ENCODE measurements around the gene NCDN. TPM values are rescaled to one million over a fixed set of nuclear protein-coding genes. Genes with fewer than 3 reads are reported as not detected.

NCDN gene
- total RNA-seq, 2 donors from 2014 or later, result 37.6 to 49.4 TPM

DNA sequence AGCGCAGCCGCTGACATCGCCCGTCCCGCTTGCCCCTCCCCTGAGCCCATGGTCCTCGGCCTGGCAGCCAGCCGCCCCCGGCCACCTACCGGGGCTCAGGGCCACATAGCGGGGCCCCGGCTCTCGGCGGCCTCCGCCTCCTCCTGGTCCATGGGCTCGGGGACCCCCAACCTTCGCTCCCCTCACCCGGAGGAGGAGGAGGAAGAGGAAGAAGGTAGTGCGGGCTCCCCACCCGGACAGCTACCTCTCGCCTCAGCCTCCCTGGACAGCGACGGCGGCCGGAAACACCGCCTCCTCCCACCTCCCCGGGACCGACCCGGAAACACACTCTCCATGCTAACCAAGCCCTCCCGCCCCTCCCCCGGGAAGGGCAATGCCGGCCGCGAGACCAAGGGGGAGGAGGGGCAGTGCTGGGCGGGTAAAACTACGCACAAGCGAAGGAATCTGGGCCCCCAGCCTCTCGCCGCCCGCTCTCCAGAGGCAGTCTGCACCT is 435 bp upstream of the NCDN start, which contains the start of gene KIAA0319L:
Gene KIAA0319L, minus strand, starts transcription at position 286 of the 493 bp plus-strand sequence. CDS start 2,912 bp downstream, outside the sequence.
- Histone ChIP-seq H3K27me3 (replicated peaks; ENCODE audit: insufficient read depth) (no peaks in the 10 kb centered on the region), H3K4me1 (replicated peaks) (peaks cover 10% of the 10 kb centered on the region), H3K9me3 (no peaks in the 10 kb centered on the region), H3K36me3 (no peaks in the 10 kb centered on the region), H3K4me3 (peak within 1 kb of the TSS; percentile 66 to 80), H3K27ac (peak within 1 kb of the TSS; percentile 94 to 95)
- 0% methylated on average over 10 of the region's 39 CpGs for WGBS
- peak; percentile 86 for DNase-seq (ENCODE audit: low spot score)
- intact Hi-C loops (cut with DNase I), result loop anchor here (5.0 kb wide), 1 partner anchor 365 kb away; the partner anchor contains the start of gene SFPQ
- TF ChIP-seq POLR2A (IDR thresholded peaks at IDR 0.05), result peak; percentile 44
- TF ChIP-seq POLR2AphosphoS5 (IDR thresholded peaks at IDR 0.05), result no peak

DNA sequence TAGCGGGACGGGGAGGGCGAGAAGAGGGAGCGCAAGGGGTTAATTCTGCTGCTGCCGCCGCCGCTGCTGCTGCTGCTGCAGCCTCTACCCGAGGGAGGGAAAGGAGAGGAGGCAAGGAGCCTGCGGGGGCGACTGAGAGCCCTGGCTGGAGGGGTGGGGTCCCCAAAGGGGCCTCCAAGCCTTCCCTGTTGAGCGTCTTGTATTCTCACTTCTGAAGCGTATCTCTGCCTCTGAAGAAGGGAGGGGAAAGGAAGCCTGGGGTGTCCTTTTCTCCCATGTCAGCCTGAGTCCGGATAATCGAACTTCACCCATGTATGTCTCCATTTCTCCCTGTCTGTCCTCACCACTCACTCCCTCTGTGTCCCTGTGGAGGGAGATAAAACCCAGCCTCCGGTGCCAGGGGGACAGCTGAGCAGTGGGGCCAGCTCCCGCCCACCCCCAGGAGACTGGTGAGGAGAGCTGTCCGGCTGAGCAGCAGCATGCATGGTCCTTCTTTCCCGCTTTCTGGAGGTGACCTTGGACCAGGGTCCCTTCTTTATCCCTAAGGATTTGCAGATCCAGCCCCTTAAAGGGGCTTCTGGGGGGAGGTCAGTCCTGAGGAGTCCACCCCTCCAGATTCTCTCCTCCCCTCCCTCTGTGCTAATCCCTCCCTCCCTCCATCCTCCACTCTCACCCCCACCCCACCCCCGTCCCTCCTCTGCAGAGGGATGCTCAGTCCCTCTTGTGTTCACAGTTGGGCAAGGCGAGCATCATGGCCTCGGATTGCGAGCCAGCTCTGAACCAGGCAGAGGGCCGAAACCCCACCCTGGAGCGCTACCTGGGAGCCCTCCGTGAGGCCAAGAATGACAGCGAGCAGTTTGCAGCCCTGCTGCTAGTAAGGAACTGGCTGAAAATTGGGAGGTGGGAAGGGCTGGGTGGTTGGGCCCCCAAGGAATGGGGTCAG is 1.0 kb downstream of the NCDN start:
- 25% methylated on average over 26 of the region's 26 CpGs for WGBS
- Histone ChIP-seq H3K27me3 (replicated peaks; ENCODE audit: insufficient read depth) (no peaks in the 10 kb centered on the region), H3K9me3 (no peaks in the 10 kb centered on the region), H3K36me3 (no peaks in the 10 kb centered on the region), H3K4me1 (replicated peaks) (peaks cover 10% of the 10 kb centered on the region), H3K27ac (peak overlapping the region; percentile 94 to 95), H3K4me3 (peak overlapping the region; percentile 66 to 80)
- DNase-seq (ENCODE audit: low spot score), result no peak
- intact Hi-C loops (cut with DNase I), result loop anchor here (5.0 kb wide), 1 partner anchor 366 kb away; the partner anchor contains the start of gene SFPQ
- no peak for TF ChIP-seq CTCF (IDR thresholded peaks at IDR 0.05)
- no peak for TF ChIP-seq POLR2AphosphoS5 (IDR thresholded peaks at IDR 0.05)
- TF ChIP-seq POLR2A (IDR thresholded peaks at IDR 0.05), result no peak

DNA sequence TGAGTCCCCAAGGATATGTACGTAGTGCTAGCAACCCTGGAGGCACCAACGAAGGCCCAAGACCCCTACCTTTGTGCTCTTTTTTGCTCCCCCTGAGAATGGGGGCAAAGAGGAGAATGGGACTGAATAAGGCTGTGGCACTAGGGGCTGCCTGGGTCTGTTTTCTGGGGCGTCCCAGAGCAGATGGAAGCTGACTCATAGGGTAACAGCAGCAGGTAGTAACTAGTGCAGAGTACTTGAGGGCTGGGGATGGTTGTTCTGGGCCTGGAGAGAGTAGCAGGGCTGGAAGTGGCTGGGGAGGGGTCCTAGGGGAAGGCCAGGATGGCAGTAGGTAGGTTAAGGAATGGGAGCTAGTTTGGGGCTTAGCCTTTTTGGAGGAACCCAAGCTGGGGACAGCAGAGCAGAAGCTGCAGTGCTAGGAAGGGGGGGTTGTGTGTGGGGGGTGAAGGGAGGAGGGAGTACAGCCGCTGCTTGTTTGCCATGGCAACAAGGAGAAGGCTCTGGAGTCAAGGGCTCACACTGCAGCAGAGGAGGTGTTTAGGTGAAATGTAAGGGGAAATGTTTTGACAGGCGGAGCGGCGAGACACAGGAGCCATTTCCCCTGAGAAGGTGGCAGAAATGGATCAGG is 1.8 kb downstream of the NCDN start:
- TF ChIP-seq POLR2A (IDR thresholded peaks at IDR 0.05) (no peak), POLR2AphosphoS5 (IDR thresholded peaks at IDR 0.05) (no peak), CTCF (IDR thresholded peaks at IDR 0.05) (no peak)
- WGBS, result 79% methylated on average over 7 of the region's 7 CpGs
- no peaks in the 10 kb centered on the region for H3K36me3 ChIP-seq
- no peak overlapping the region for H3K27ac ChIP-seq
- no peak for DNase-seq (ENCODE audit: low spot score)
- no peak overlapping the region for H3K4me3 ChIP-seq
- H3K27me3 ChIP-seq (replicated peaks; ENCODE audit: insufficient read depth), result no peaks in the 10 kb centered on the region
- intact Hi-C loops (cut with DNase I), result loop anchor here (5.0 kb wide), 1 partner anchor 367 kb away; the partner anchor contains the start of gene SFPQ
- H3K4me1 ChIP-seq (replicated peaks), result peaks cover 10% of the 10 kb centered on the region
- H3K9me3 ChIP-seq, result no peaks in the 10 kb centered on the region

DNA sequence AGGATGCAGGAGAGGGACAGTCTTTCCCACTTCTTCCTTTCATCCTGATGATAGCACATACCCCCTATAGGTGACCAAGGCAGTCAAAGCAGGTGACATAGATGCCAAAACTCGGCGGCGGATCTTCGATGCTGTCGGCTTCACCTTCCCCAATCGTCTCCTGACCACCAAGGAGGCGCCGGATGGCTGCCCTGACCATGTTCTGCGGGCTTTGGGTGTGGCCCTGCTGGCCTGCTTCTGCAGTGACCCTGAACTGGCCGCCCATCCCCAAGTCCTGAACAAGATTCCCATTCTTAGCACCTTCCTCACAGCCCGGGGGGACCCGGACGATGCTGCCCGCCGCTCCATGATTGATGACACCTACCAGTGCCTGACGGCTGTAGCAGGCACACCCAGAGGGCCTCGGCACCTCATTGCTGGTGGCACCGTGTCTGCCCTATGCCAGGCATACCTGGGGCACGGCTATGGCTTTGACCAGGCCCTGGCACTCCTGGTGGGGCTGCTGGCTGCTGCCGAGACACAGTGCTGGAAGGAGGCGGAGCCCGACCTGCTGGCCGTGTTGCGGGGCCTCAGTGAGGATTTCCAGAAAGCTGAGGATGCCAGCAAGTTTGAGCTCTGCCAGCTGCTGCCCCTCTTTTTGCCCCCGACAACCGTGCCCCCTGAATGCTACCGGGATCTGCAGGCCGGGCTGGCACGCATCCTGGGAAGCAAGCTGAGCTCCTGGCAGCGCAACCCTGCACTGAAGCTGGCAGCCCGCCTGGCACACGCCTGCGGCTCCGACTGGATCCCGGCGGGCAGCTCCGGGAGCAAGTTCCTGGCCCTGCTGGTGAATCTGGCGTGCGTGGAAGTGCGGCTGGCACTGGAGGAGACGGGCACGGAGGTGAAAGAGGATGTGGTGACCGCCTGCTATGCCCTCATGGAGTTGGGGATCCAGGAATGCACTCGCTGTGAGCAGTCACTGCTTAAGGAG is 2.9 kb downstream of the NCDN start:
- TF ChIP-seq CTCF (IDR thresholded peaks at IDR 0.05) (no peak), POLR2A (IDR thresholded peaks at IDR 0.05) (no peak), POLR2AphosphoS5 (IDR thresholded peaks at IDR 0.05) (peak; percentile 68)
- WGBS, result 48% methylated on average over 38 of the region's 44 CpGs
- H3K27ac ChIP-seq, result peak overlapping the region in 1 of 2 donors; percentile 25
- peak; percentile 83 for DNase-seq (ENCODE audit: low spot score)
- no peak overlapping the region for H3K4me3 ChIP-seq
- no peaks in the 10 kb centered on the region for H3K36me3 ChIP-seq
- no peaks in the 10 kb centered on the region for H3K9me3 ChIP-seq
- H3K4me1 ChIP-seq (replicated peaks), result peaks cover 7% of the 10 kb centered on the region
- intact Hi-C loops (cut with DNase I), result no loop called here
- no peaks in the 10 kb centered on the region for H3K27me3 ChIP-seq (replicated peaks; ENCODE audit: insufficient read depth)
